Ovary (tissue), 3 donors: ENCODE measurements around the gene DNAH8.

Experiments
- CTCF ChIP-seq, 3 donors: fragments of 450-650 bp in 2 of 3; fragments of 200-600 bp in 1 of 3; IDR thresholded peaks; one replicate each; pipeline versions ENCODE4 v1.5.1 to v1.8.0; 2016 to 2022; ENCODE audit warnings: antibody characterized with exemption in 3 of 3, mild to moderate bottlenecking in 1 of 3
- EP300 ChIP-seq: sonication (generic); formaldehyde crosslinking; IDR thresholded peaks from one replicate; pipeline ENCODE4 v1.6.1; 2017; ENCODE audit warnings: antibody characterized with exemption
- donor health status: DM: no; HTN: no; CAD: no.

- TF ChIP-seq CTCF (IDR thresholded peaks at IDR 0.05), result no peak
- no peak for TF ChIP-seq EP300
Observed at GRCh38 chr6:38815250-38815649, 100.1 kb downstream of the DNAH8 start.
